ENCODE measurements around the gene CALHM2.

CALHM2 gene

GRCh38 chr10:103413564-103413963 lies 38.6 kb downstream of the CALHM2 start:
- no peak for DNase-seq

- no peak for DNase-seq
Measured at GRCh38 chr10:103397191-103397825, 54.9 kb downstream of the CALHM2 start.

- DNase-seq: no peak
Measured at GRCh38 chr10:103396789-103397087, 55.4 kb downstream of the CALHM2 start.

All from NCI-H1417 treated with DMSO at 0.1 percent for 48 hours (cell line).